ENCODE measurements around the gene TOX3.

The TOX3 gene

GRCh38 chr16:52547004-52547833, at the start of gene TOX3:
Gene TOX3, minus strand, starts transcription at chr16:52547143. Its CDS starts 420 bp downstream, at chr16:52546723.
- no peak for DNase-seq (ENCODE audit: low read depth in 2 of 2)

DNA sequence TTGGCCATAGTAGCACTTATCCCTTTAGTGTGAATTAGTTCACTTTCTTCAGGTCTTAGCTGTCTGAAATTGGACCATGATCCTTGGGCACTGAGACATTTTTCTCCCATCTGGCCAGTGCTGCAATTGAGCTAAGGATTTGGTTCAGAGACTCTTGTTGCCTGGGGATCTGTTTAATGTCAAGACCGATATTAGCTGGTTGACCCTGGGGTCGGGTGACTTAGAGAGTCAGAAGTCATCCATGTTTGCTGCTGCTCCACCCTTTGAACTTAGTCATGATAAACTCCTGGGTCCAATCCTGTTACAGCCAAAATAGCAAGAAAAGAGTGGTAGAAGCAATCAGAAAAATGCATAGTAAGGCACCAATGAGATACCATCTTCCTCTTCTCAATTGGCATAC, 45.8 kb upstream of the TOX3 start:
- no peak for DNase-seq (ENCODE audit: low read depth in 2 of 2)

- DNase-seq (ENCODE audit: low read depth in 2 of 2): no peak
Measured at GRCh38 chr16:52591934-52592592, 45.1 kb upstream of the TOX3 start.

DNA sequence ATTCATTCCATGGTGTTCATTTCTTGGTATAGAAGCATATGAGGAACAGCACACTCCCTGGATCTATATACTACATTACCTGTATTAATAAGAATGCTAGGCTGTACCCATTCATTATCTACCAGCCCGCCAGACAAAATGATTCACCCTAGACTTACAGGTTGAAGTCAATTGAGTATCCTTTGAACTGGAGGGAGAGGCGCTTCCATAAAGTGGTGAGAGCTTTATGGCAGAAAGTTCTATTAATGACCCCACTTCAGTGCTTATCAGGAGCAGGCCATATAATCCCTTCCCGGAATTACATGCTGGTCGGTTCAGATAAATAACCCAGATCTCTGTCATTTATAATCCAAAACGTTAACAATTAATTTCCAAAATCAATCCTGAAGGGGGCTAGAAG, 44.5 kb upstream of the TOX3 start:
- no peak for DNase-seq (ENCODE audit: low read depth in 2 of 2)

DNA sequence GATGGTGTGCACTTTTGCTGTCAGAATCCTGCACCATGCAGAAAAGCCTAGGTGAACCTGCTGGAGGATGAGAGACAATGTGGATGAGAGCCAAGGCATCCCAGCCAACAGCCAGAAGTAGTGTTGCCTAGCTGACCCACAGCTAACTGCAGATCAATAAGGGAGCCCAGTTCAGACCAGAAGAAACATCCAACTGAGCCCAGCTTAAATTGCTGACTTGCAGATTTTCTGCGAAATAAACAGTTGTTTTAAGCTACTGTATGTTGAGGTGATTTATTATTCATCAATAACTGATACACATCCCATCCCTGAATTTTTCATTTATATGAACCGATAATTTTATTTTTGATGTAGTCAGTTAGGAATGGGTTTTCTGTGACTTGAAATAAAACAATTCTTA, 39.2 kb upstream of the TOX3 start:
- DNase-seq (ENCODE audit: low read depth in 2 of 2): no peak

- no peak for DNase-seq (ENCODE audit: low read depth in 2 of 2)
Measured at GRCh38 chr16:52584354-52585320, 37.7 kb upstream of the TOX3 start.

DNA sequence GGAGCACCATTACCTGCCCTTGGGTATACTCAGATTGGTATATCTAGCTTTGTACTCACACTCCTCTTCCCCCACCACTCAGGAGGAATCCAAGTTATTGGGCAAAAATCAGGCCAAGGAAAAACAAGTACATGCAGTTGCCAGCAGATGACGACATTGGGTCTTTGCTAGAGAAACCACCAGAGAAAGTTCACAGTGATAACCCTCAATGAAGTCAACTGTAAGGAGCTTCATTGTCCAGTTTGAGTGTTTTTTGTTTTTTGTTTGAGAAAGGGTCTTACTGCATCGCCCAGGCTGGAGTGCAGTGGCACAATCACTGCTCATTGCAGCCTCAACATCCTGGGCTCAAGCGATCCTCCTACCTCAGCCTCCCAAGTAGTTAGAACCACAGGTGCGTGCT, 34.6 kb upstream of the TOX3 start:
- DNase-seq (ENCODE audit: low read depth in 2 of 2): no peak

GRCh38 chr16:52580488-52580887, 33.5 kb upstream of the TOX3 start:
- DNase-seq (ENCODE audit: low read depth in 2 of 2): no peak

DNA sequence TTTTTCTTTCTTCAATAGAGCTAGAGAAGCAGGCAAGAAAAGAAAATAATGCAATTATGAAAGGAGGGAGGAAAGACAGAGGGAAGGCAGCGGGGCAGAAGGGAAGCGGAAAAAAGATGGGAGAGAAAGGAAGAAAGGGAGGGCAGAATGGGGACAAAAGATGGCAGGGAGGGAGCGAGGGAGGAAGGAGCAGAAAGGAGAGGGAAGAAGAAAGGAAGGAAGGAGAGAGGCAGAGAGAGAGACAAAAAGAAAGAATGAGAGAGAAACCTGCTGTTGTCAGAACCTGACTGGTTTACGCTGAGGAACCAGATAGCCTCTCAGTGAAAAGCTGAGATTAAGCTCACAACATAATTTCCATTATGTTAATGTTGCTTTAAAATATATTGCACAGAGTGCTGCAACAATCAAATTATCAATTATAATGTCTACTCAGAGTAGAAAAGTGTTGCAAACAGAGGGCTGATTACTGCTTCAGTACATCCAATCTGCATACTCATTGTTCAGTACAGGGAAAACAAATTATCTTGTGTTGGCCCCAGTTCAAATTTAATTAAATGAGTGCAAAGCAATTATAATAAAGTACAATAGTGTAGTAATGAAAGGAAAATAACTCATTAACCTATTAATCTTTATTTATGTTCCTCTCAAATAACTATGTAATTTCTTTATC, 32.0 kb upstream of the TOX3 start:
- no peak for DNase-seq (ENCODE audit: low read depth in 2 of 2)

GRCh38 chr16:52578007-52578828, 31.3 kb upstream of the TOX3 start:
- DNase-seq (ENCODE audit: low read depth in 2 of 2): no peak

- DNase-seq (ENCODE audit: low read depth in 2 of 2): no peak
Measured at GRCh38 chr16:52577130-52577706, 30.3 kb upstream of the TOX3 start.

GRCh38 chr16:52573365-52574299, 26.7 kb upstream of the TOX3 start:
- no peak for DNase-seq (ENCODE audit: low read depth in 2 of 2)

DNA sequence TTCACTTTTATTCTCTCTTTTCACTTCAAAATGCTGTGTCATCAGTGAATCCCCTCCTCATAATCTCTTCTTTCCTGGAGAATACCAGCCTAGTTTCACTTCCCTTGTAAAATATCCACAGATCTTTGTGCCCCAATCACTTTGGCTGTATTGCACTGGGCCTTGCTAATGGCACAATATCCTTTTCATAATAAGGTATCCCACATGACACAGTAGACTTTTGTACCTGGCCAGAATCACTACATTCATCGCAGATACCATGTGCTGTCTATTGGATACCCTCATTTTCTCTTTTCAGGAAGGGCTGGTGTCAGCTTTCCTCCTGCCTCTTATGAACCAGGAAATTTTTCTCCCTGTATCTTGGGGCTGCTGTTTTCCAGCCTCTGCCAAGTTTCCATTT, 25.7 kb upstream of the TOX3 start:
- DNase-seq (ENCODE audit: low read depth in 2 of 2): no peak

GRCh38 chr16:52570495-52571091, 23.6 kb upstream of the TOX3 start:
- no peak for DNase-seq (ENCODE audit: low read depth in 2 of 2)

DNA sequence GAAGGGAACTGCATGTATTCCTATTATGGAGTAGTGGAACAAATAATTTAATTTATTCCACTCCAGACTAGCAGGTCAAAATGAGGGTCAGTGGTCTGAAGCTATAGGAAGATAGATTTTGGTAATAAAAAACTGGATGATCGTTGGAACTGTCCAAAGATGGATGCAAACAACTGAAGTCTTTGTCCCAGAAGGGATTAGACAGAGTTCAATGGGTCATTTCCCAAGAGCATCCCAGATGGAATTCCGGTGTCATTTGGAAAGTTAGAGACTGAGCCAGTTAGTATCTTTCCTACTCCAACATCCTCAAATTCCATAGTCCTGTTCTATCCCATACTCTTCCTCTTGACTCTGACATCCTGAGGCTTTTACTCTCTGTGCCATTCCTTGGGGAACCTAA, 22.8 kb upstream of the TOX3 start:
- DNase-seq (ENCODE audit: low read depth in 2 of 2): no peak

- no peak for DNase-seq (ENCODE audit: low read depth in 2 of 2)
Measured at GRCh38 chr16:52568983-52569690, 22.2 kb upstream of the TOX3 start.

GRCh38 chr16:52568495-52568894, 21.6 kb upstream of the TOX3 start:
- no peak for DNase-seq (ENCODE audit: low read depth in 2 of 2)

DNA sequence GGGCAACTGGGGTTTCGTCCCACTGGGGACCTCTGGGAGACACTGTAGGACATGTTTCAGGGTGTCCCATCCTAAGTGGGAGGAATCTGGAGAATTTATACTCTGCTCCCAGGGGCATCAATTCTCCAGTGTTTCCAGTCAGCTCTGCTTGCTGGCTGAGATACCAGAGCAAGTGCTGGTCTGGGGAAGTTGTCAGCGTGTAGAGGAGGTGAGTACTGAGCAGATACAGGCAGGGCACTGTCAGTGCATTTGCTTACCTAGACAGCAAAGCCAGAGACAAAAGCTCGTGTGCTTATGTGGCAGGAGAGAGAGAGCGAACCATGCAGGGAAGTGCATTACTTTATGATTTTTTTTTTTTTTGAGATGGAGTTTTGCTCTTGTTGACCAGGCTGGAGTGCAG, 20.2 kb upstream of the TOX3 start:
- no peak for DNase-seq (ENCODE audit: low read depth in 2 of 2)
